HG03060 (cell line): Measurements from ENCODE around the gene CALML5.

Source experiments
- ATAC-seq: cut with Tn5 transposase; IDR thresholded peaks from one replicate; pipeline ENCODE4 v1.9.1; 2021; ENCODE audit warnings: low read depth, moderate number of reproducible peaks; ENCODE audit not compliant: unreplicated experiment

CALML5 gene

DNA sequence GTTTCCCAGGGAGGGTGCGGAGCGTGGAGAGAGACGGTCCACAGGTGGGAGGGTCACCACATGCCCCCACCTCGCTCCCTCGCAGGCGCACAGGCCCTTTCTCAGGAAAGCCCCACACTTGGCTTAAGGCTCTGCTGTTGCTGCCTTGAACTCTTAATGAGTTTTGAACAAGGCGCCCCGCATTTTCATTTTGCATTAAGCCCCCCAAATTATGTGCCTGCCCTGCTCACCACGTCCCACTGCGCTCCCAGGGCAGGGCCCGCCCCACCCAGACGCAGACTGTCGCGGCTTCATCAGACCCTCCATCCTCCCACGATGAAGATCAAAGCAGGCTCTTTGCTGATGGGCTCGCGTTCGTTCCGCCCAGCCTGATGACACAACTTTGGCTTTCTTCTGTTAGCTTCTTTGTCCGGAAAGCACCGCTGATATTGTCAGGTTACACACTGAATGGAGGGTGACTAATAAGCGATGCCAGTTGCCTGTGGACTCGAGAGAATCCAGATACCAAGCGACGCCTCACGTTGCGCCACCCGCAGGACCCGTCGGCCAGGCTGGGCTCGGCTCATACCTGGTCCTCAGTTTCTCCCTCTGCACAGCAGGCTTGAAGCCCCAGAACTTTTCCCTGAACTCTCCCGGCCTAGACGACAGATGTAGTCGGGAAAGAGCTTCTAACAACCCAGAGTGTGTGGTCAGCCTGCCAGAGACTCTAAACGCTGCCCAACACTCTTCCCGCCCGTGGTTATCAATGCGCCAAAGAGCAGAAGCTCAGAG lies 34.9 kb upstream of the CALML5 start:
- ATAC-seq: no peak

GRCh38 chr10:5533098-5533731 lies 33.8 kb upstream of the CALML5 start:
- no peak for ATAC-seq

GRCh38 chr10:5532618-5533097 lies 33.3 kb upstream of the CALML5 start:
- no peak for ATAC-seq

DNA sequence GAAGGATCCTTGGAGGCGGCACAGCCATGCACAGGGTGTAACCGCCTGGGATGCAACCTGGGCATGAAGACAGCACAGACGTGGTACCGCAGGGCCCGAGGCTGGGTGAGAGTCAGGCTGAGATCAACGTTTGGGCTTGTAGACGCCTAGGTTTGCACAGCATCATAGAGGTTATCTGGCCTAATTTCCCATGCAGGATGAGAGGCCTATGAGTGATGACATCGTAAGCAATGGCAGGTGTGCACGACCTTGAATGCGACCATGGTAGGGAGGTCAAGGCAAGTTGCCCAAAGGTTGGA lies 32.9 kb upstream of the CALML5 start:
- ATAC-seq: no peak

GRCh38 chr10:5531558-5532306 lies 32.4 kb upstream of the CALML5 start:
- ATAC-seq: no peak

DNA sequence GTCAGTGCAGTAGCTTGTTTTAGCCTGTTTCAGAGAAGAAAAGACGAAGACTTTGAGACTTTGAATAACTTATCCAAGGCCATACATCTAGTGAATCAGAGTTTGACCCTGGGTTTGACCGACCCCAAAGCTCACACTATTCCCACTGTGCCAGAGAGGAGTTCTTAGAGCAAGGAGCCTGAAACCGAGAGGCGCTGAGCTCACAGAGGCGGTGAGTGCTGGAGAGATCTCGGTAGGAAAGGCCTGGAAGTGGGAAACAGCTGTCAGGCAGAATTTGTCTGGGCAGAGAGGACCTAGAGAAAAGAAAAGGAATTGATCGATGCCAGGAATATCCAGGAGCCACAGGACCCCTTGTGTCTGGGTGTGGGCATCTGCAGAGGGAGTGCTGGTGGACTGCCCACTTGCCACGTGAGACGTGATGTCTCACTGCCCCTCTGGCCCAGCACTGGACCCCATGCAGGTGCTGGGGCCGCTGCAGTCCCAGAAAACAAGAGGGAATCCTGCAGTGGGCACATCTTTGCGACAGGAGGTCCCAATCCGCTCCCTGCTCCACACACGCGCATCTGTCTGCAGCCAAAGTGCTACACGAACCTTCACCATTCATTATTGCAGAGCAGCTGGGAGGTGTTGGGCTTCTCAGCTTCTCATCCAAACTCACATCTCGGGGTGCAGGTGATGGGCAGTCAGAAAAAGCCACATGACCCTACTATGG lies 31.6 kb upstream of the CALML5 start:
- no peak for ATAC-seq

DNA sequence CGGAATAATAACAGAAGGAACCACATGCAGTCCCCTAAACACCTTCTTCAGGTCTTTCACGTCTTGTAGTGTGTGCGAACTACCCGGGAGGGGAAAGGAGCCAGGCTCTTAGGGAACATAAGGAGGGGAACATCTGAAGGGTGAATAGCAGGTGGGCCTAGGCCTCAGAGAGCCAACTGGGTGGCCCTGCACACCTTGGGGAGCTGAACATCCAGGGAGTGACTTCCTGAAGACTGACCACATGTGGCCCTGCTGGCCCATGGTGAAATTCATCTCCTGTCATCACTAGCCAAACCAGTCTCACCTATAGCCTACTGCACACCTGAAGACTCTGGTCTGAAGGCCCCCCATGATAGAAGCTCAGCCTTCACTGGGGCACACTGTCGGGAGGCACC lies 31.0 kb upstream of the CALML5 start:
- no peak for ATAC-seq

DNA sequence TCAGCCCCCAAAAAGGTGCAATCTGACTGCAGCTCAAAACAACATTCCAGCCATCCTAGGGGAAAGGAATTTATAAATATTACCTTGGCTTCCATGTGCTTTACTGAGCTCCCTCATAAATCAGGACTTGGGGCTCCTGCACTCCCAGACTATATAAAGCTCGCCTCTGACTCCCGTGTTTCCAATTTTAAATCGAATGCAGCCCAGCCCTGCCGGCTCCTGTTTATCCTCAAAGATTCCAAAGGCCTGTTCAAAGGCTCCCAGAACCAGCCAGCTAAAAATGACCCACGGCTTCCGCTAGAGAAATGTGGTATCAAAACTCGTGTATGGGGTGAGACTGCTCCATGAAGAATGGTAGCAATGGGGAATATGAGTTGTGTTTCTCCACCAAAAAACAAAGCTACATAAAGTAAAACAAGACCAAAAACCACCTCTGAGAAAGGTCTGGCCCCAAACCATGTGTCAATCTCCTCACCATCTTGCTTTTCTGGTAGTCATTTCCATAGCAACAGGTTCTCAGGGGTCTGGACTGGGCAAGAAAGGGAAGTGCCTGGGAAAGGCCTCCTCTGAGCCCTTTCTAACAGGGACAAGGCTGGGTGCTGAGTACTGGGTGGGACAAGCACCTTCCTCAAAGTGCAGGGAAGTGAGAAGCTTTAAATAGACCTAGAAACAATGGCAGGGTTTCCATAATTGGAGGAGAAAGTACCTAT lies 30.5 kb upstream of the CALML5 start:
- no peak for ATAC-seq

DNA sequence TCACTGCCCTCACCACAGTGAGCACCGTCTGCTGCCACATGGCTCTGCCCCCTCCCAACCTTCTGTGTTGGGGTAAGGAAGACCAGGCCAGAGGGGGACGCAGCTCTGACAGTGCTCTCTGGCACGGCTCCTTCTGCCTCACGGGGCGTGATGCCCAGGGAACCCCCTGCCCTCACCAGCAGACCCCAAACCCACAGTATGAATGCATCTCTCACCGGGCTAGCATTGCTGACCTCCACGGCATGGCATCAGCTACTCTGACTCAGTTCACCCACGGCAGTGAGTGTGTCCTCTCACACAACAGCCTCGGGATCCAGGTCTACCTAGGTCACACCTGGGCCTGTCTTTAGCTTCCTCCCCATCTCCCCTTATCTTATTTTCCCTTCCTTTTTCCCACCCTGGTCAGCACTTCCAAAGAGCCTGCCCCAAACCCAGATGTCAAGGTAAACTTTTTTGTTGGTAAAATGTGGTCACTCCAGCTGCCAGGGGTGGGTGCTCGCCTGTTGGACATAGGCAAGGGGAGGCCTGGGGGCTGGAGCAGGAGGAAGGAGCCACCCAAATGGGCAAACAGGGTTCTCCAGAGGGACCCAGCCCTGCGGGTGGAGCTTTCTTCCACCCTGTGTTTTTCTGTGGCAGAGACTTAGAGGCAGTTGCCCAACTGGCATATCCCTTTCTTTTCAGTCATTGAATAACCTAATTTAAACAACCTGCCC lies 29.8 kb upstream of the CALML5 start:
- ATAC-seq: no peak

GRCh38 chr10:5527332-5528200 lies 28.2 kb upstream of the CALML5 start:
- ATAC-seq: no peak

DNA sequence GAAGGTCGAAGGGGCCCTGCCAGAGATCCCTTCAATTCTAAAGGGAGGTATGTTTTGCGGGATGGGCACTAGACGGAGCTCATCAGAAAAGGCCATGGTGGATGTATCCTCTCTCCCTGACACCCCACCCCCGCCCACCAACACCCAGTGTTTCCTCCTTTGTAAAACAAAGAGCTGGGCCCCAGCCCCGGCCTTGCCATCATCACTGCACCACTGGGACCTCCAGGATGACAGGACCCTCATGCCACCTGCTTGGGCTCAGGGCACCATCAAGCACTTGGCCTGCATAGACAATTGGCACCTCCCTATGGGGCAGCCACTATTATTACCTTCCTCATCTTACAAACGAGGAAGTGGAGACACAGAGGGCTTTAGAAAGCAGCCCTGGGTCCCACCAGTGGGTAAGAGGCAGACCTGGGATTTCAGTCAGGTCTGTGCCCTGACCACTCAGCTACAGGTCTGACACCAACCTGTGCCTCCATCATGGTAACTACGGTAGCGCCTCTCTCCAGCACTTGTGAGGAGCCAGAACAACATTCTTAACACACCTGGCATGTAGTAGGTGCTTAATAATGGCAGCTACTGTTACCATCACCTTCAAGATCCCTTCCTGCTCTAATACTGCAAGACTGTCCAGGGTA lies 27.4 kb upstream of the CALML5 start:
- no peak for ATAC-seq

- no peak for ATAC-seq
Measured at GRCh38 chr10:5525561-5526341, 26.4 kb upstream of the CALML5 start.

- no peak for ATAC-seq
Measured at GRCh38 chr10:5524641-5525560, 25.5 kb upstream of the CALML5 start, which contains the start of gene CALML3. Gene CALML3 (plus strand): TSS chr10:5524961. CDS start chr10:5525086, 125 bp downstream.

DNA sequence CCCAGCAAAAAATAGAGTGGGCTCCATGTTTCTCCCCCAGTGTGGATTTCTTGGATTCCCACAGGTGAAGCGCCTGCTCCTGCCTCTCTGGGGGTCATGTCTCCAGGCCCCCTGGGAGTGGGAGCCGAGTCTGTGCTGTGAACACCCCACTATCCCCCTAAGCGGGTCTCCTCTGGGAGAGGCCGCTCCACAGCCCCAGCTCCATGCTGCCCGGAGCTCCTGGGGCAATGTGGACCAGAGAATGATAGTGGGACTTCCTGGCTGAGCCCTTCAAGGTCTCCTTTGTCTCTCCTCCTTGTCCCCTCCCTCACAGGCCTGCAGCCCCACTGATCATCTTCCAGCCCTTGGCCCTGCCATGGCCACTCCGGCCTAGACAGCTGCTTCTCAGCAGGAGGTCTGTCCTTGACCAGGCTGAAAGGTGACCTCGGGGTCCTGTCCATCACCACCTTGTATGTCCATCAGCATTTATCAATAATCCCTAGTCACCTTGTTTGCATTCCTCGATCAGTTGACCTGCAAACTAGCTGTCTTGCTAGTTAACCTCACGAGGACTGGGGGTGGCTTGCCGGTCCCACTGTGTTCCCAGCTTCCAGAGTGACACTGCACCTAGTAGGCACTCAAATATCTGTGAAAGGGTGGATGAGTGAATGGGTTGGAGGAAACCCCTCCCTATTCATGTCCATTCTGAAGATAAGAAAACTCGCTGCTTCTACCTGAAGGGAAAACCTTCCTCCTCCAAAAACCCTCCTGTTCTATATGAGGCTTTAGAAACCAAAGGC lies 24.6 kb upstream of the CALML5 start:
- no peak for ATAC-seq

DNA sequence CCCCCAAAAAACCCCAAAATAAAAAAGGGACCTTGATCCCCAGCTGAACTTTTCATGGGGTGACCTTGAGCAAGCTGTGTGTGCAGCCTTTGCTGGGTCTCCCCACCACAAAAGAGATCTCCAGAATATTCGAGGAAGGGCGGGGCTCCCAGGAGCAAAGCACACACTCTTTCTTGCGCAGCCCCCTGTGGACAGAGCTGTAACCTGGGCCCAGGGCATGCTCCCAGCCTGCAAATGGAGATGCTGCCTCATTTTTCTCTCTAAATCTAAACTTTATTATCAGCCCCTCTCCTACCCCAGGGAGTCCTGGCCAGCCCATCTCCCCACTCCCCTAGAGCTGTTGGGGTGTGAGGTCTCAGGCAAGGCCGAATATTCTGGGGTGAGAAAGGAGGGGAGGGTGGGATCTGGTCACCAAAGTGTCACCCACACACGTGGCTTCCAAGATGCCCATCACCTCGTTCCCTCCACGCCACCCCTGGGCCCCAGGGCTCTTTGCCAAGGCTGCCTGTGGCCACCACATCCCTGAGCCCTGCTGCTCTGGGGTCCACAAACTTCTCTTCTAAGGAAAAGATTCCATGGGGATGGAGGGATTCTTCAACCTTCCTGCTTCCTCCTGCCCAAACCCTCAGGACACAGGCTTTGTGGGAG lies 23.7 kb upstream of the CALML5 start:
- ATAC-seq: no peak
